HEK293 (cell line): ENCODE measurements around the gene PPP4C.

ENCODE experiments used
- GLIS2 ChIP-seq: fragments of 450-650 bp; formaldehyde crosslinking; IDR thresholded peaks from 2 replicates; pipeline ENCODE4 v1.5.1; 2016; ENCODE audit warnings: missing biosample characterization, missing genetic modification characterization
- ZSCAN16 ChIP-seq: fragments of 450-650 bp; formaldehyde crosslinking; IDR thresholded peaks from 2 replicates; pipeline ENCODE4 v1.5.1; 2016; ENCODE audit warnings: missing biosample characterization, missing genetic modification characterization

GRCh38 chr16:30115238-30115637 lies 39.4 kb downstream of the PPP4C start:
- TF ChIP-seq GLIS2 (tag by site-specific recombination): no peak
- no peak for TF ChIP-seq ZSCAN16 (tag by site-specific recombination)
